ENCODE measurements around the gene RERG.

Gene RERG

DNA sequence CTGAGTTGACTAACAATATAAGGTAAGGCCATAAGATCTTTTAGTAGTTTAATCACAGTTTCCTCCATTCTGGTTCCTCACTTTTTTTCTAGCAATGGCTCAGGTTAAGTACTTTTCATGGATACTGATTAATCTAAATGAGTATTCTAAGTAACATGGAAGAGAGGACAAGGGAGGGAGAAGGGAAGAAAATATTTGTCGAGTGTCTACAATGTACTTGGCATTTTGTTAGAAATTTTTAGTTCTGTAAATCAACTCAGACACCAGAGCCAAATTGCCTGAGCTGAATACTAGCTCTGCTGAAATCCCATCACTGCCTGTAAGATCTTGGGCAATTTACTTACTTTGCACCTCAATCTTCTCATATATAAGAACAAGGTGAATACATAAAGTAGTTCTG lies 20.2 kb downstream of the RERG start:
- no peaks in the 10 kb centered on the region for H3K27me3 Mint-ChIP-seq (ENCODE audit: low read depth, poor library complexity)
- peaks cover 11% of the 10 kb centered on the region for H3K9me3 Mint-ChIP-seq
- H3K36me3 Mint-ChIP-seq (ENCODE audit: low read depth), result no peaks in the 10 kb centered on the region
- H3K4me3 Mint-ChIP-seq, result no peak overlapping the region
- DNase-seq, result no peak
- no peaks in the 10 kb centered on the region for H3K4me1 Mint-ChIP-seq
- TF ChIP-seq, protein P1, sequence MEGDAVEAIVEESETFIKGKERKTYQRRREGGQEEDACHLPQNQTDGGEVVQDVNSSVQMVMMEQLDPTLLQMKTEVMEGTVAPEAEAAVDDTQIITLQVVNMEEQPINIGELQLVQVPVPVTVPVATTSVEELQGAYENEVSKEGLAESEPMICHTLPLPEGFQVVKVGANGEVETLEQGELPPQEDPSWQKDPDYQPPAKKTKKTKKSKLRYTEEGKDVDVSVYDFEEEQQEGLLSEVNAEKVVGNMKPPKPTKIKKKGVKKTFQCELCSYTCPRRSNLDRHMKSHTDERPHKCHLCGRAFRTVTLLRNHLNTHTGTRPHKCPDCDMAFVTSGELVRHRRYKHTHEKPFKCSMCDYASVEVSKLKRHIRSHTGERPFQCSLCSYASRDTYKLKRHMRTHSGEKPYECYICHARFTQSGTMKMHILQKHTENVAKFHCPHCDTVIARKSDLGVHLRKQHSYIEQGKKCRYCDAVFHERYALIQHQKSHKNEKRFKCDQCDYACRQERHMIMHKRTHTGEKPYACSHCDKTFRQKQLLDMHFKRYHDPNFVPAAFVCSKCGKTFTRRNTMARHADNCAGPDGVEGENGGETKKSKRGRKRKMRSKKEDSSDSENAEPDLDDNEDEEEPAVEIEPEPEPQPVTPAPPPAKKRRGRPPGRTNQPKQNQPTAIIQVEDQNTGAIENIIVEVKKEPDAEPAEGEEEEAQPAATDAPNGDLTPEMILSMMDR (IDR thresholded peaks at IDR 0.05), result no peak
- H3K27ac Mint-ChIP-seq, result no peak overlapping the region

DNA sequence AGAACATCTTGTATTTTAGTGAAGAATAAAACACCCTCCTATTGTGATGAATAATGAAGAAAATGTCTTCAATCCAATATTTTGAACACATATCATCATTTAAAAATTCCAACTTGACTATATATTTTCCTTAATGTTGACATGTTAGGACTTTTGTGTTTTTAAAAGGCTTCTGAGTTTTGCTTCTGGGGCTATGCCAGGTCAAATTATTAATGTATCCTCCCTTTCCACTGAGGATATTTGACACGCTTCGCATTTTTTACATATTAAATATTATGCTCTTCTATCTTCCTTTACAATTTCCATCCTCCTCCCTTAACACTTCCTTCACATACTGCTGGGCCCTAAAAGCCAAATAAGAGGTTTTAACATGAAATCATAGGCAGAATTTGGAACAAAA lies 20.6 kb downstream of the RERG start:
- H3K9me3 Mint-ChIP-seq, result peaks cover 11% of the 10 kb centered on the region
- H3K4me1 Mint-ChIP-seq, result no peaks in the 10 kb centered on the region
- no peak overlapping the region for H3K27ac Mint-ChIP-seq
- no peaks in the 10 kb centered on the region for H3K27me3 Mint-ChIP-seq (ENCODE audit: low read depth, poor library complexity)
- TF ChIP-seq, protein P1 (IDR thresholded peaks at IDR 0.05), result no peak
- H3K4me3 Mint-ChIP-seq, result no peak overlapping the region
- no peaks in the 10 kb centered on the region for H3K36me3 Mint-ChIP-seq (ENCODE audit: low read depth)
- DNase-seq, result no peak

DNA sequence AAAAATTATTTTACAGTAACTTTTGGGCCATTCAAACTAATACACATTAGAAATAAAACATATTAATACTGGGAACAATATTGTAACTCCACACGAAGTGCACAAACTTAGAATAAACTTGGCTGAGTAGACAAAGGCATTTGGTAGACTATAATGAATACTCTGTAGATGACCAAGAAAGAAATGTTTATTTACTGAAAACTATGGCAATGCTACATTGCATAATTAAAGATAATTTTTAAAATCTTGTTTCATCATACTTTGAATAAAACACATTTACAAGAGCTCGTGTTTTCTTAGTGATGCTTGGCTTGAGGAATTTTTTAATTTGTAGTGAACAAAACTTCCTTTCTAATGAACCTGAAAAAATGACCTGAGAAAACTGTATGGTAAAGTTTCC lies 21.3 kb downstream of the RERG start:
- Mint-ChIP-seq H3K27me3 (ENCODE audit: low read depth, poor library complexity) (no peaks in the 10 kb centered on the region), H3K9me3 (peaks cover 11% of the 10 kb centered on the region), H3K4me3 (no peak overlapping the region), H3K36me3 (ENCODE audit: low read depth) (no peaks in the 10 kb centered on the region), H3K27ac (no peak overlapping the region), H3K4me1 (no peaks in the 10 kb centered on the region)
- DNase-seq, result no peak
- TF ChIP-seq, protein P1 (IDR thresholded peaks at IDR 0.05), result no peak

DNA sequence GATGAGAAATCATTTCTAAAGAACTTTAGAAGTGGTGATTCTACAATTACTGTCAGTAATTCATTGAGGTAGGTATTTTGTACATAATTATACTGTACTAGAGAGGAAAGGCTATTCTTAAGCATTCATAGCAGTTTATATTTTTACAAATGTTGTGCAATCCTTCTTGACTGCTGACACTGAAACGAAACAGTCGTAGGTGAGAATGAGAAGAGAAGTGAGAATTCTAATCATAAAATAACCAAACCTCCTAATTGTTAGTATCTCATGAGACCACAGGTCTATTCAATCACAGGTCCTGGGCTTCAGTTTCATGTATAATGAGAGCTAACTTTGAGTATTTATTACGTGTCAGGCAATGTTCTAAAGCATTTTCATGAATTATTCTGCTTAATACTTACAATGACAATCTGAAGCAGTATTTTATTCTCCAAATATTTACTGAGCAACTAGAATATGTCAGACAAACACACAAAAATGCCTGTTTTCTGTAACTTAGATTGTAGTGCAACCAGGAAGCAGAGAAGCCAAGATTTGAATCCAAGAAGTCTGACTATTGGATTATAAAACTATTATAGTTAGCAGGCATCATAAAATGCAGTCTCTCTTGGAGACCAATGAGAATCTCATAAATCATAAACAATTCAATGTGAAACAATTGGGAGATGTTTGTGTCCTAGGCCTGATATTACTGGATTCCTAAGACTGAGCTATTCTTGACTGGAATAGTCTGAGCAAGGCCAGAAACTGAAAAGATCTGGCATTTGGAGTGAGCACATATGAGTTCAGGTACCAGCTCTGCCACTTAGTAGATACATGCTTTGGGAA lies 24.3 kb downstream of the RERG start:
- no peaks in the 10 kb centered on the region for H3K36me3 Mint-ChIP-seq (ENCODE audit: low read depth)
- H3K9me3 Mint-ChIP-seq, result no peaks in the 10 kb centered on the region
- H3K27ac Mint-ChIP-seq, result no peak overlapping the region
- DNase-seq, result no peak
- no peak overlapping the region for H3K4me3 Mint-ChIP-seq
- TF ChIP-seq, protein P1 (IDR thresholded peaks at IDR 0.05), result no peak
- H3K4me1 Mint-ChIP-seq, result peaks cover 7% of the 10 kb centered on the region
- peaks cover 12% of the 10 kb centered on the region for H3K27me3 Mint-ChIP-seq (ENCODE audit: low read depth, poor library complexity)

DNA sequence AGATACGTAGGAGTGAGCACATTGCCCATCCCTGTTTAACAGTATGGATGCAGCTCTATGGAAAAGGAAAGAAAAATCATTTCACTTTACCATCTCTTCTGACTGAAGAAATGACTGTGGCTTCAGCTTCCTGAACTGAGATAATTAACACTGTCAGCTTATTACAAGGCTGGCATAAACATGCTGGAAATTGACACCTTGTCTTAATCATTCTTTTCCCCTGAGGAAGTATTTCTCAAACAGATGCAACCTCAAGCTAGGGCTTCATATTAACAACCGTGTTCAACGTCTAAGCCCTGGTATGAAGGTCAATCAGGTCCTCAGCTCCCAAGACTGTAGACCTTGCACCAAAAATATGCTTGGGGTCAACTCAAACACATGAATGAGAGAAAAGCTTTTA lies 25.0 kb downstream of the RERG start:
- DNase-seq, result no peak
- Mint-ChIP-seq H3K4me1 (peaks cover 7% of the 10 kb centered on the region), H3K36me3 (ENCODE audit: low read depth) (no peaks in the 10 kb centered on the region), H3K9me3 (no peaks in the 10 kb centered on the region), H3K27me3 (ENCODE audit: low read depth, poor library complexity) (peaks cover 12% of the 10 kb centered on the region), H3K4me3 (no peak overlapping the region), H3K27ac (no peak overlapping the region)
- TF ChIP-seq, protein P1 (IDR thresholded peaks at IDR 0.05), result no peak

All from nephron progenitor cell (in vitro differentiated cells).